Right lung (tissue), 5 donors: ENCODE results near the gene RNU1-4. TPM values are rescaled to one million over a fixed set of nuclear protein-coding genes. Genes with fewer than 3 reads are reported as not detected.
A peak's percentile ranks its signal among the peaks of the same experiment; 100 is the strongest.
"Not testable (repeated sequence)": the region's sequence is repeated elsewhere in the genome, so short reads cannot be mapped to it uniquely, and the experiment has no call there.

Experiments
- DNase-seq, 2 donors: peaks; one replicate each; pipeline ENCODE4 v3.0.0-alpha.2; 2013
- polyA plus RNA-seq, 5 donors: library from polyadenylated mRNA; unstranded; fragments of 120-200 nt; gene quantifications; one replicate each; pipeline versions ENCODE4 v1.2.1 to v1.2.3, GENCODE V29; 2013; ENCODE audit warnings: inconsistent platforms in 1 of 5, low replicate concordance in 1 of 5; ENCODE audit not compliant: insufficient read length in 5 of 5, insufficient read depth in 1 of 5

The RNU1-4 gene
- polyA plus RNA-seq, 5 donors = 1.3 to 2.7 TPM; not detected in 3

GRCh38 chr1:16764820-16765655, 24.7 kb downstream of the RNU1-4 start:
- peak in 1 of 2 donors; percentile 39 for DNase-seq

- not testable (repeated sequence) for DNase-seq
These were observed 25.7 kb downstream of the RNU1-4 start for GRCh38 chr1:16765731-16766605.

DNA sequence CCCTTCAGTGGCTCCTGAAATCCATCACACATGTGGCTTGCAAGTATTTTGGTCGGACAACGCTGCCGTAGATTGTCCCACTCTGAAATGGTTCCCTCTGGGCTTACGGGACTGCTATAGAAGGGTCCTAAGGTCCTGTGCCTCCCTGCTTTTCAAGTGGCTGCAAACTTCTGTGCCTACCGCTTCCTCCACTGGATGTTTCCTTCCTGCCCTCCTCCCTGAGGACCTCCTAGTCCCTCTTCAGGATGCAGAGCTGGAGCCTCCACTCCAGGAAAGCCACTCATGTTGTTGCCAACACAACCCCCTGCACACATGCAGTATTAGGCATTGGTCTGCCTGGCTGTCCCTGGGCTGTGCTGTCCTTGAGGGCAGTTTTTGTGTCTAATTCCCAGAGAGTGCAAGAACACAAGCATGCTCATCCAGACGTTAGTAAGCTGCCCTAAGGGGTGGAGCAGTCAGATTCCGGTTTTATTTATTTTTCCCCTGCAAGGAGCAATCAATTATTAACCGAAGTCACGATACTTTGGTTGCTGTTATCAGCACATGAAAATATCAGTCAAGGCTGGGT, 26.5 kb downstream of the RNU1-4 start:
- DNase-seq = peak in 1 of 2 donors; percentile 27

DNA sequence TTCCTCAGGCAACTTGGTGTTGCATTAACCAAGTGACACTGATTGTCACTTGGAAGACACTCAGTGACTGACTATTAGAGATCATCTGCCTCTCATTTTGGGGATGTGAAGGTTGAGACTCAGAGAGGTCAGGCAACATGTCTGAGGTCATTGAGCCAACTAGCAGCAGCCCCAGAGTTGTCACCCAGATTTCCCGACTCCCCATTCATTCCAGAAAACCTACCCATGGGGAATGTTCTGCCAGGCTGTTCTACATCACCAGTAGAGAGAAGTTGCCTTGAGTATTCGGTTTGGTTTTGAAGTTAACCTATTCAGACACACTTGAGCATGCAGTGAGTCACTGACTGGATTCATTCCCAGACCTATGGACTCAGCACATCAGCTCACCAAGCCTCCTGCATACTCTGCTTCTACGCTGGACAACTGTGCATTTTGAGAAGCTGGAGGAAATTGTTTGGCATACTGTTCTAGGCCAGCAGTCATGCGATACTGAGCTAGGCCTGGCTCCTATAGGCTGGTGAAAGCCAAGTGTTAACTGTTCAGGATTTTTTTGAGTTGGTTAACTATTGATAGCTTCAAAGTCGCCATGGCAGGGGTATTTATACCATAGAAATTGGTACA, 29.9 kb downstream of the RNU1-4 start:
- peak in 1 of 2 donors; percentile 11 for DNase-seq

DNA sequence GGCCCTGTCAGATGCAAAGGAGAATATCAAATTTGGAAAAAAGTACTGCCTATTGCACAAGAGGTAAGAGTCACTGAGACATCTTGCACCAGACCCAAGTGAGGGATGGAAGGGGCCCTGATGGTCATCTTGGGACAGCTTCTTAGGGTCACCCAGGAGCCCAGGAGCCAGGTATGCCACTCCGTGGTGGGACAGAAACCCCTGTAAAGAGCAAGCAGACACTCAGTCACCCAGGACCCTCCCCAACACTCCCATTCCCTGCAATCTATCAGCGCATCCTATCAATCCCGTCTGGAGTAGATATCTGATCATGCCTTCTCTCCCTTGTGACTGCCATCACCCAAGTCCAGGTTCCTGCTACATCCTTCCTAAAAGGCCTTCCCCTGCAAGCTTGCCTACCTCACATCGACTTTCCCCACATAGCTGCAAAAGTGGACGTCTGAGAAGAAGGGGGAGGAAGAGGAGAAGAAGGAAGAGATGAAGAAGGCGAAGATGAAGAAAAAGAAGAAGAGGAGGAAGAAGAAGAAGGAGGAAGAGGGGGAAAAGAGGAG, 30.7 kb downstream of the RNU1-4 start:
- not testable (repeated sequence) for DNase-seq

DNA sequence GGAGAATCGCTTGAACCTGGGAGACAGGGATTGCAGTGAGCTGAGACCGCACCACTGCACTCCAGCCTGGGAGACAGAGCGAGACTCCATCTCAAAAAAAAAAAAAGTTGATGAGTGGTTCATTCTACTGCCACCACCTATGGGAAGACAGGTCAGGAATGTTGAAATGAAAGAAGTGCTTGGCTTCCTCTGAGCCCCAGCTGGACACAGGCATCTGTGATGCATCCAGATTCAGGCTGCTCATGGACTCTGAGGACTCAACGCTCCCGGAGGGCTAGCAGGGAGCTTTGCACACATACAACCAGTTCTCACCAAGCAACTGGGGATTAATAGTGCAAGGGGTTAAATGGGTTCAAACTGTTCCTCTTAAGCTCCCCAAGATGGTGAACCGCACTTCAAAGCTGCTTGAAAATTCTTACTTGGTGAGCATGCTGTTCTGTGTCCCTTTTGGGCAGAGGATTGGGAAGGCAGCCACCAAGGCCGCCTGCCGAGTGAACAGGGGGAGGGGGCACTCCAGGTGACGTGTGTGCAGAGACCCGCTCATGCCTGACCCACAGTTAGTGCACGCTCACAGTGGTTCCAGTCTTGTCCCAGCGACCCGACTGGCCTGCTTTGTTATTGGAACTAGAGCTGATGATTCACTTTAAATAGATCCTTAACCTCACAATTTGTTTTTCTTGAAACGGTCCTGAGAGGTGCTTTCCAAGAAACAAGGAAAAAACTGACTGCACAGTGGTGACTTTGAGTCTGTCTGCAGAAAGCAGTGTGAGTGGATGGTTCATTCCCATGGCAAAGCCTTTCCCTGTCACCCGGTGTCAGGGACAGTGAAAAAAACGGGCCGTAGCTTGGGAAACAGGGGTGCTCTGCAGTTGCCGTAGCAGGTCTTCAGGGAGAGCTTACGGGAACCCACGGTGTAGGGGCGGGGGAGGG, 32.2 kb downstream of the RNU1-4 start:
- peak in 1 of 2 donors; percentile 4 for DNase-seq

DNA sequence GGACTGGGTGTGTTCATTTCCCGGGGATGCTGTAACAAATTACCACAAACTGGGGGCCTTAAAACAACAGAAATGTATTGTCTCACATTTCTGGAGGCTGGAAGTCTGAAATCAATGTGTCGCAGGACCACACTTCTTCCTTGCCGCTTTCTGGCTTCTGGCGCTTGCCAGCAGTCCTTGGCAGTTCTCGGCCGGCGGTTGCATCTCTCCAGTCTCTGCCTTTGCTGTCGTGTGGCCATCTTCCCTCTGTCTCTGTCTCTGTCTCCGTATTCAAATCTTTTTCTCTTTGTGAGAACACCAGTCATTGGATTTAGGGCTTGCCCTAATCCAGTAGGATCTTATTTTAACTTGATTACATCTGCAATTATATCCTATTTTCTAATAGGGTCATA, 32.9 kb downstream of the RNU1-4 start:
- not testable (repeated sequence) for DNase-seq

DNA sequence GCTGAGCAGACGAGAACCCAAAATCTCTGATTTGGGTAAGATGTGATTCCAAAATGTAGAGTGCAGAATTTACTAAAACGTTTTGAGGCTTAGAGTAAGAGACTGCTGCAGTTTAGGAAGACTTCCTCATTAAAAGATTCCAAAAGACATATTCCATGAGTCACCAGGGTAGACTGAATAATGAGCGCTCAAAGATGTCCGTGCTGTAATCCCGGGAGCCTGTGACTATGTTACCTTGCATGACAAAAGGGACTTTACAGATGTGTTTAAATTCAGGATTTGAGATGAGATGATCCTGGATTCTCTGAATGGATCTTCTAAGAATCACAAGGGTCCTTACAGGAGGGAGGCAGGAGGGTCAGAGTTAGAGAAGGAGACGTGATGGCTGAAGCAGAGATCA, 33.4 kb downstream of the RNU1-4 start:
- DNase-seq = not testable (repeated sequence)

GRCh38 chr1:16774773-16775172, 34.5 kb downstream of the RNU1-4 start:
- DNase-seq = not testable (repeated sequence)

GRCh38 chr1:16775290-16775689, 35.0 kb downstream of the RNU1-4 start:
- DNase-seq = not testable (repeated sequence)

DNA sequence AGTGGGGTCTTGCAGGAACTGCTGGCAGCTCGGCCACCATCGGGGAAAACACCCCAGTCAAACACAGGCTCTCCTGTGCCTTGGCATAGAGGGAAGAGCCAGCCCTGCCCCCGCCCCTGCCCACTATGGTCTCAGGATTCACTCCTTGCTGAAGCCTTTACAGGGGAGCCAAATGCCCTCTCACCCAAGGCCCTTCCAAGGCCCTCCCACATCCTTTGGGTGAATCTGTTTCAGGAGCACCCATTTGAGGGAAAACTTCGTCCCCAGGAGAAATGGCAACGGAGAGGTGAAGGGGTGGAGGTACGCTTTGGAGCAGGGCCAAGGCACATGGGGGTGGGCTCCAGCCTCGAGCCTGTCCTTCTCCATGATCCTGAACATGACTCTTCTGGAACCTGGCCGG, 35.9 kb downstream of the RNU1-4 start:
- not testable (repeated sequence) for DNase-seq

GRCh38 chr1:16776835-16777234, 36.5 kb downstream of the RNU1-4 start:
- DNase-seq = not testable (repeated sequence)

GRCh38 chr1:16777821-16778220, 37.5 kb downstream of the RNU1-4 start:
- DNase-seq = not testable (repeated sequence)

DNA sequence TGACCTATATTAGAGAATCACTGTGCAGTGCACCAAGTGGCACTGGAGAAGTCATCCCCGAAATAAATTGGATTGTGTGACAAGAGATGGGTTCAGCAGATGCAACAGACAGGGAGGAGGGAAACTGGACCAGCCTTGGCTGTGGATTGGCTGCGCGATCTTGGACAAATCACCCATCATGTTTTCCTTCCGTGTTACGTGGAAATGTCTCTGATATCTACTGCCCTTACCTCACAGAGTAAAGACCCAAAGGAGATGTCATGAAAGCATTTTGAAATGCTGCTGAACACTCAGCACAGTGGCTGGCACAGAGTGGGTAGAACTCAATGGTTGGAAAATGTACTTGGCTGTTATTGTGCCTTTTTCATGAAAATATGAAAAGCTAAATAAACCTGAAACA, 39.2 kb downstream of the RNU1-4 start:
- DNase-seq = not testable (repeated sequence)

DNA sequence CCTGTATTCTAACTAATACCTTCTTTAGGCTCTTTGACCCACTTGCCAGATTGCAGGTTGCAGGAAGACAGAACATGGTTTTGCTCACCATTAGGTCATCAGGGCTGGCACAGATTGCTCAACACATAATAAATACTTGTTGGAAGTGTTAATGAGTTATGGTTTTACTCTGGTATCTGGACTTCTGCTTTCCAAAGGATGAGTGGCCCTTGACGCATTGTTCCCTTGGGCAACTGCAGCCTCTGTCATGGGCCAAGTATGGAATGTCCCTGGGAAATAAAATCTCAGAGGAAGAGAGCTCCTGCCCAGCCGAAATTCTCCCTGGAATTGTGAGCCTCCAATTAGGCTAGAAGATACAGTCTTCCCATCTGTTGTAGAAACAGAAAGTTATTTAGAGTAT, 40.7 kb downstream of the RNU1-4 start:
- DNase-seq = not testable (repeated sequence)

- not testable (repeated sequence) for DNase-seq
These were observed 41.3 kb downstream of the RNU1-4 start for GRCh38 chr1:16781625-16782024.

DNA sequence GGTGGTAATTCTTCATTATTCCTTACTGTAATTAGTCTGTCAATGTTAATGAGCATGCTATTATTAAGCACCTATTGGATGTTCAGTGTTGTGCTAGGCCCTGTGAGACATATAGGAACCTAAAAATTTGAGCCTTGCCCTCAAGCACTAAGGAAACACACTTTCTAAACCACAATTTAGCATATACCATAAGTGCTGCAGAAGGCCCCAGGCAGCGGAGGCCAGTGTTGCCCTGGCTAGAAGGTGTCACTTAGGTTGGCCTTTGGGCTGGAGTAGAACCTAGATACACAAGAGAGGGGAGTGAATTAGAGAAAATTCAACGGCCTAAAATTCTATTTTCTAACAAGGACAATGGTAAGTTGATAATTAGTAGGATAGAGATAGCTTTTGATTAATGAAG, 44.6 kb downstream of the RNU1-4 start:
- not testable (repeated sequence) for DNase-seq

DNA sequence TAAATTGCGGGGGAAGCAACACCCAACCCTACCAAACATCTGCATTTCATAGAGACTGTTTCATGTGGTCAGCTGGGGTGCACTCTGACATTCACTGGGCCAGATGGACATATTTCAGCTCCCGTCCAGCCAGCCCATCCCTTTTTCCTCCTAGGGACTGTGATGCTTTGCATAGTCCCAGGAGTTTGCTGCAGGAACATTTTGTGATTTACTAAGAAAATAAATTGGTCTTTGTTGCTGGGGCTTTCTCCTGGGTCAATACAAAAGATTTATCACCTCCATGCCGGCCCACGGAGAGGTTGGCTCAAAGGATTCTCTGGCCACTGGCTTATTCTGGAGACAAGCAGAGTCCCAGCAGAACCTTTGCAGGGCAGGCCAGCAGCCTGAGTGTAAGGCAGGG, 46.0 kb downstream of the RNU1-4 start:
- not testable (repeated sequence) for DNase-seq

- DNase-seq = not testable (repeated sequence)
These were observed 46.9 kb downstream of the RNU1-4 start for GRCh38 chr1:16787175-16787574.

DNA sequence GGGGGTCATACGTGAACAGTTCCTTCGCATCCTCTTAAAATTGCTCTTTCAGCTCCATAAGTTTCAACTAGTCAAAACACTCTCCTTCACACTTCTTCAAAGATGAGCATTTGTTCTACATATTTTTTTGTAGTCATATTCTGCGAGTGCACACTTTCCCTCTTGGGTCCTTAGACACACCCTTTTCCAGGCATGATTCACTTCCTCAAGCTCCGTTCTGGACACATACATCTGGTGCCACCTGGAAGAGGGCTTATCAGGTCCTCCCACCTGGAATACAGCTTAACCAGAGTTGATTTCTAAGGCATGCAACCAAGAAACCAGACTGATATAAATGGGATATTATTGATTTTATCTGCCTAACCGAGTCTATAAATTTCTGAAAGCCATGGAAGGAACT, 47.4 kb downstream of the RNU1-4 start:
- DNase-seq = not testable (repeated sequence)
